Colonic mucosa (tissue), 4 donors: ENCODE data around the gene NTHL1. TPM values are rescaled to one million over a fixed set of nuclear protein-coding genes. Genes with fewer than 3 reads are reported as not detected.

Experiments
- DNase-seq: peaks from one replicate; pipeline ENCODE4 v3.0.0-alpha.2; 2020
- H3K27ac ChIP-seq: fragments of 200-600 bp; one replicate; pipeline ENCODE4 v1.8.0; 2021
- H3K27me3 ChIP-seq: fragments of 200-600 bp; one replicate; pipeline ENCODE4 v1.8.0; 2021
- H3K36me3 ChIP-seq: fragments of 200-600 bp; one replicate; pipeline ENCODE4 v1.8.0; 2021
- H3K4me1 ChIP-seq: fragments of 200-600 bp; one replicate; pipeline ENCODE4 v1.8.0; 2021; ENCODE audit warnings: mild to moderate bottlenecking
- H3K4me3 ChIP-seq: fragments of 200-600 bp; one replicate; pipeline ENCODE4 v1.8.0; 2021
- H3K9ac ChIP-seq, 2 donors: one replicate each; pipeline ENCODE4 v1.7.0; 2013; ENCODE audit warnings: control low read depth in 2 of 2, low read depth in 2 of 2, low read length in 2 of 2
- H3K9me3 ChIP-seq: fragments of 200-600 bp; one replicate; pipeline ENCODE4 v1.8.0; 2021
- CTCF ChIP-seq: fragments of 200-600 bp; IDR thresholded peaks from one replicate; pipeline ENCODE4 v1.8.0; 2022; ENCODE audit warnings: antibody characterized with exemption, mild to moderate bottlenecking
- intact Hi-C: fragments of 100-400 bp; cut with DNase I; formaldehyde crosslinking; loops from one replicate; pipeline ENCODE4 v1.14.1; 2022
- total RNA-seq, 2 donors: library from RNA; stranded (reverse); fragmentation: NEBNext Ultra II Directional in 1 of 2; extraction: Animal tissue kit (Norgen Biotek cat#: 25700) in 1 of 2; gene quantifications; one replicate each; pipeline ENCODE4 v1.2.1, GENCODE V29; 2021
- donor health status: healthy.
- donor health status: DM: no; HTN: no; CAD: no.
- donor health status: DM: no; HTN: no; CAD: no.

The NTHL1 gene
- total RNA-seq, 2 donors from 2014 or later, result 30.1 to 96.8 TPM

GRCh38 chr16:2066139-2066538, 18.5 kb upstream of the NTHL1 start:
- Histone ChIP-seq H3K4me1 (no peaks in the 10 kb centered on the region), H3K27me3 (no peaks in the 10 kb centered on the region), H3K9ac (no peak overlapping the region), H3K36me3 (peaks cover 12% of the 10 kb centered on the region), H3K4me3 (no peak overlapping the region), H3K9me3 (no peaks in the 10 kb centered on the region), H3K27ac (no peak overlapping the region)
- intact Hi-C loops, result no loop called here
- no peak for DNase-seq
- no peak for TF ChIP-seq CTCF

DNA sequence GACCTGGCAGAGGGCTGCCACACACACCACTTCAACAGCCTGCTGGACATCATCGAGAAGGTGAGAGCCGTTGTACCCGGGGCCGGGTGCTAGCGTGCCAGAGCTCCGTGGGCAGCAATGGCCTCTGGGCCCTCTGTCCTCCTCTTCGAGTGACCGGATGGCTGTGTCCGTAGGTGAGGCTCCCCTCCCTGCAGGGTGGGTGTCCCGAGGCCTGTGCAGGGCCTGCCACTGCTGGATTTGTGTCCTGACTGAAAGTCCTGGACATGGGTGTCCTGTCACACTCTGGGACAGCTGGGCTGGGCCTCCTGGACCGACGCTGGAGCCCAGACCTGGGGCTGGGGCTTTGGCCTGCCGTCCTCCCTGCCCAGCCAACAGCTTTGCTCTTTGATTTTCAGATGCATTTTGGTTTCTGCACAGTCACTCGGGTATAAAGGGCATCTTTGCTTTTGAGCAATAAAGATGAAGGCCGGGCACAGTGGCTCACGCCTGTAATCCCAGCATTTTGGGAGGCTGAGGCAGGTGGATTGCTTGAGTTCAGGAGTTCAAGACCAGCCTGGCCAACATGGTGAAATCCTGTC, 16.8 kb upstream of the NTHL1 start:
- intact Hi-C loops, result no loop called here
- TF ChIP-seq CTCF, result no peak
- Histone ChIP-seq H3K4me3 (no peak overlapping the region), H3K9me3 (no peaks in the 10 kb centered on the region), H3K9ac (no peak overlapping the region), H3K27me3 (no peaks in the 10 kb centered on the region), H3K36me3 (peaks cover 12% of the 10 kb centered on the region), H3K27ac (no peak overlapping the region), H3K4me1 (no peaks in the 10 kb centered on the region)
- DNase-seq, result no peak

DNA sequence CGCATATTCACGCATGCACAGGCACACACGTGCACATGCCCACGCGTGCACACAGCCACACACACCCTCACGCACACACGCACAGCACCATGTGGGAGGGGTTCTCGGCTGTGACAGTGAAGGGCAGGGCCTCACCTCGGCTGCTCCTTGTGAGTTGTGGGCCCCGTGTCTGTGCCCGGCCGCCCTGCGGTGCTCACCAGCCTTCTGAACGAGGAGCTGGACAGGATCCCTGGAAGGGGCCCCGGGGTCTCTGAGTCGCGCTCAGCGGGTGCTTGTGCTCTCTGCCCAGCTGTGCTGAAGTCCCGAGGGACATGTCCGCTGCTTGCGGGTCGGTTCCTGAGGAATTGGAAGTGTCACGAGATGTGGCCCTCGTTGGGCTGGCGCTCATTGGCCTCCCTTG, 16.2 kb upstream of the NTHL1 start:
- no peak overlapping the region for H3K9ac ChIP-seq
- H3K4me1 ChIP-seq, result no peaks in the 10 kb centered on the region
- no peaks in the 10 kb centered on the region for H3K27me3 ChIP-seq
- no peak for TF ChIP-seq CTCF
- no peak overlapping the region for H3K27ac ChIP-seq
- peaks cover 12% of the 10 kb centered on the region for H3K36me3 ChIP-seq
- DNase-seq, result no peak
- intact Hi-C loops, result no loop called here
- H3K9me3 ChIP-seq, result no peaks in the 10 kb centered on the region
- H3K4me3 ChIP-seq, result no peak overlapping the region

DNA sequence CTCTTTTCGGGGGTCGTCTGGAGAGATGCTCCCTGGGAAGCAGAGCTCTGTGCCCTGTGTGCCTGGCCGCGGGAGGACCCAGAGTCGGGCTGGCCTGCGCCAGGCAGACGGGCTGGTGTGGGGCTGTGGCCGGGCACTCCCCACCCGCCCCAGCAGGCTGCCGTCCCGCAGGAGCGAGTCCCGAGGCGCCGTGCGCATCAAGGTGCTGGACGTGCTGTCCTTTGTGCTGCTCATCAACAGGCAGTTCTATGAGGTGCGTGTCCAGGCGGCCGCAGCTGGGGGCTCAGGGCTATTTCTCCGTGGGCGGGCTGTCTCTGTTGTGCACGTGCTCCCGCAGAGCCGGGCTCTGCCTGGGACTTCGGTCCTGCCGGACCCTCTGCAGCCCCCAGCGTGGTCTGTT, 15.2 kb upstream of the NTHL1 start:
- TF ChIP-seq CTCF, result no peak
- intact Hi-C loops, result no loop called here
- Histone ChIP-seq H3K9ac (no peak overlapping the region), H3K27ac (no peak overlapping the region), H3K4me1 (no peaks in the 10 kb centered on the region), H3K36me3 (peaks cover 12% of the 10 kb centered on the region), H3K27me3 (no peaks in the 10 kb centered on the region), H3K4me3 (no peak overlapping the region), H3K9me3 (no peaks in the 10 kb centered on the region)
- DNase-seq, result no peak

DNA sequence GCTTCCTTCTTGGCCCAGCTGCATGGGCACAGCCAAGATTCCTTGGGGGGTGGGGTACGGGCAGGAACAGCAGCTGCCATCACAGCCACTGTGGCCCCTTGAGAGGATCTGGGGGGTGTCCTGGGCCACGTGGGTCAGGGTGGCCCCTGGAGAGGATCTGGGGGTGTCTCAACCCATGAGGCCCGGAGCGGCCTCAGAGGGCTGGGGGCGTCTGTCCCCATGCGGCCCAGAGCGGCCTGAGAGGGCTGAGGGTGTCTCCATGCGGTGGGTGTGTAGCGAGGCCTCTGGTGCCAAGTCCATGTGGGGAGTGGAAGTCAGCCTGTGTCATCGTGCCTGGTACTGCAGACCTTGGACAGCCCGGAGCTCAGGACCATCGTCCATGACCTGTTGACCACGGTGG, 13.9 kb upstream of the NTHL1 start:
- peaks cover 12% of the 10 kb centered on the region for H3K36me3 ChIP-seq
- no peak overlapping the region for H3K4me3 ChIP-seq
- intact Hi-C loops, result no loop called here
- no peaks in the 10 kb centered on the region for H3K9me3 ChIP-seq
- TF ChIP-seq CTCF, result no peak
- no peak for DNase-seq
- no peak overlapping the region for H3K27ac ChIP-seq
- H3K9ac ChIP-seq, result no peak overlapping the region
- no peaks in the 10 kb centered on the region for H3K4me1 ChIP-seq
- H3K27me3 ChIP-seq, result no peaks in the 10 kb centered on the region
